HG03469 (cell line): ENCODE measurements around the gene GCN1.
"Not testable (repeated sequence)": the region's sequence is repeated elsewhere in the genome, so short reads cannot be mapped to it uniquely, and the experiment has no call there.

Experiments used
- ATAC-seq: cut with Tn5 transposase; IDR thresholded peaks from one replicate; pipeline ENCODE4 v1.9.1; 2021; ENCODE audit warnings: mild to moderate bottlenecking, moderate library complexity, moderate number of reproducible peaks; ENCODE audit not compliant: unreplicated experiment

GCN1 gene, protein sequence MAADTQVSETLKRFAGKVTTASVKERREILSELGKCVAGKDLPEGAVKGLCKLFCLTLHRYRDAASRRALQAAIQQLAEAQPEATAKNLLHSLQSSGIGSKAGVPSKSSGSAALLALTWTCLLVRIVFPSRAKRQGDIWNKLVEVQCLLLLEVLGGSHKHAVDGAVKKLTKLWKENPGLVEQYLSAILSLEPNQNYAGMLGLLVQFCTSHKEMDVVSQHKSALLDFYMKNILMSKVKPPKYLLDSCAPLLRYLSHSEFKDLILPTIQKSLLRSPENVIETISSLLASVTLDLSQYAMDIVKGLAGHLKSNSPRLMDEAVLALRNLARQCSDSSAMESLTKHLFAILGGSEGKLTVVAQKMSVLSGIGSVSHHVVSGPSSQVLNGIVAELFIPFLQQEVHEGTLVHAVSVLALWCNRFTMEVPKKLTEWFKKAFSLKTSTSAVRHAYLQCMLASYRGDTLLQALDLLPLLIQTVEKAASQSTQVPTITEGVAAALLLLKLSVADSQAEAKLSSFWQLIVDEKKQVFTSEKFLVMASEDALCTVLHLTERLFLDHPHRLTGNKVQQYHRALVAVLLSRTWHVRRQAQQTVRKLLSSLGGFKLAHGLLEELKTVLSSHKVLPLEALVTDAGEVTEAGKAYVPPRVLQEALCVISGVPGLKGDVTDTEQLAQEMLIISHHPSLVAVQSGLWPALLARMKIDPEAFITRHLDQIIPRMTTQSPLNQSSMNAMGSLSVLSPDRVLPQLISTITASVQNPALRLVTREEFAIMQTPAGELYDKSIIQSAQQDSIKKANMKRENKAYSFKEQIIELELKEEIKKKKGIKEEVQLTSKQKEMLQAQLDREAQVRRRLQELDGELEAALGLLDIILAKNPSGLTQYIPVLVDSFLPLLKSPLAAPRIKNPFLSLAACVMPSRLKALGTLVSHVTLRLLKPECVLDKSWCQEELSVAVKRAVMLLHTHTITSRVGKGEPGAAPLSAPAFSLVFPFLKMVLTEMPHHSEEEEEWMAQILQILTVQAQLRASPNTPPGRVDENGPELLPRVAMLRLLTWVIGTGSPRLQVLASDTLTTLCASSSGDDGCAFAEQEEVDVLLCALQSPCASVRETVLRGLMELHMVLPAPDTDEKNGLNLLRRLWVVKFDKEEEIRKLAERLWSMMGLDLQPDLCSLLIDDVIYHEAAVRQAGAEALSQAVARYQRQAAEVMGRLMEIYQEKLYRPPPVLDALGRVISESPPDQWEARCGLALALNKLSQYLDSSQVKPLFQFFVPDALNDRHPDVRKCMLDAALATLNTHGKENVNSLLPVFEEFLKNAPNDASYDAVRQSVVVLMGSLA (N-terminal part only)

GRCh38 chr12:120194534-120195395, at the start of gene GCN1:
Gene GCN1 (minus strand): TSS chr12:120194715. CDS start chr12:120194697, 18 bp downstream.
- peak; percentile 42 for ATAC-seq

DNA sequence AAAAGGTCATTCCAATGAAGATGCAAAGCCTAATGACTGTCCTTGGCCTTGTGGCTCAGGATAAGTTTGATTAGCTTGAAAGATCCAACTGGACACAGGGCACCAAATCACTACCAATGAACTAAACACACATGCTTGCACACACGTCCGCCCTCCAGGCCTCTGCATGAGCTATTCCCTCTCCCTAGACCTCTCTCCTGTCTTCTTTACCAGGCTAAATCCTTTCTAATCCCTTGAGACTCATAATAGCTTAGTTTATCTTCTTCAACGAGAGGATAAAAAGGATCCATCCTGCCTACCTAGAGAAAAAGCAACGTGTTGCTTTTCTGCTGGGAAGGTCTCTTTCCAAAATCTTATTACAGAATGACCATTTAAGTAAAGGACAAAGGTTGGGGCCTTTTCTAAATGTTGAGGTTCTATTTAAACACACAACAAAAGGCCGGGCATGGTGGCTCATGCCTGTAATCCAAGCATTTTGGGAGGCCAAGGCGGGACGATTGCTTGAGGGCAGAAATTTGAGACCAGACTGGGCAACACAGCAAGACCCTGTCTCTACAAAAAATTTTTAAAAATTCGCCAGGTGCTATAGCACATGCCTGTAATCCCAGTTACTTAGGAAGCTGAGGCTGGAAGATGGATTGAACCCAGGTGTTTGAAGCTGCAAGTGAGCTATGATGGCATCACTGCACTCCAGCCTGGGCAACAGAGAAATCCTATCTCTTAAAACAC, 48.6 kb upstream of the GCN1 start:
- no peak for ATAC-seq

GRCh38 chr12:120242275-120242799, 47.8 kb upstream of the GCN1 start:
- no peak for ATAC-seq

GRCh38 chr12:120241561-120242274, 47.2 kb upstream of the GCN1 start:
- no peak for ATAC-seq

GRCh38 chr12:120240495-120240833, 45.9 kb upstream of the GCN1 start:
- ATAC-seq, result no peak

GRCh38 chr12:120239776-120240494, 45.4 kb upstream of the GCN1 start:
- no peak for ATAC-seq

DNA sequence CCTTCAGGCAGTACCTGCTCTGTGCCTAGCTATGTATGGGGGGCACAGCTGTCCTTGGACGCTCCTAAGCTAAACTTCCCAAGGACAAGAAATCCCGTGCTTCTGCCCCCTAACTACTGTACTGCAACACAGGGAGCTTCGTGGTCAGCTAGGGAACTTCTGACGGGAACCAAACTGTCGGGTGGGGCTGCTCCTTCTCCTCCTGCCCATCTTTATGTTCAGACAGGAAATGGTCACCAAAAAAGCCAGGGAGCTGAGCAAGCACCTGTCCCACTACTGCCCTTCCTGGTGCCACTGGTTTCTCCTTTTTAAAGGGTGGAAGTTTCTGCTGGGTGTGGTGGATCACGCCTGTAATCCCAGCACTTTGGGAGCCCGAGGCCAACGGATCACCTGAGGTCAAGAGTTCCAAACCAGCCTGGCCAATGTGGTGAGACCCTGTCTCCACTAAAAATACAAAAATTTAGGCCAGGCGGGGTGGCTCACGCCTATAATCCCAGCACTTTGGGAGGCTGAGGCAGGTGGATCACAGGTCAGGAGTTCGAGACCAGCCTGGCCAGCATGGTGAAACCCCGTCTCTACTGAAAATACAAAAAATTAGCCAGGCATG, 44.4 kb upstream of the GCN1 start:
- ATAC-seq, result no peak

- ATAC-seq, result no peak
Observed at GRCh38 chr12:120238217-120238616, 43.7 kb upstream of the GCN1 start.

DNA sequence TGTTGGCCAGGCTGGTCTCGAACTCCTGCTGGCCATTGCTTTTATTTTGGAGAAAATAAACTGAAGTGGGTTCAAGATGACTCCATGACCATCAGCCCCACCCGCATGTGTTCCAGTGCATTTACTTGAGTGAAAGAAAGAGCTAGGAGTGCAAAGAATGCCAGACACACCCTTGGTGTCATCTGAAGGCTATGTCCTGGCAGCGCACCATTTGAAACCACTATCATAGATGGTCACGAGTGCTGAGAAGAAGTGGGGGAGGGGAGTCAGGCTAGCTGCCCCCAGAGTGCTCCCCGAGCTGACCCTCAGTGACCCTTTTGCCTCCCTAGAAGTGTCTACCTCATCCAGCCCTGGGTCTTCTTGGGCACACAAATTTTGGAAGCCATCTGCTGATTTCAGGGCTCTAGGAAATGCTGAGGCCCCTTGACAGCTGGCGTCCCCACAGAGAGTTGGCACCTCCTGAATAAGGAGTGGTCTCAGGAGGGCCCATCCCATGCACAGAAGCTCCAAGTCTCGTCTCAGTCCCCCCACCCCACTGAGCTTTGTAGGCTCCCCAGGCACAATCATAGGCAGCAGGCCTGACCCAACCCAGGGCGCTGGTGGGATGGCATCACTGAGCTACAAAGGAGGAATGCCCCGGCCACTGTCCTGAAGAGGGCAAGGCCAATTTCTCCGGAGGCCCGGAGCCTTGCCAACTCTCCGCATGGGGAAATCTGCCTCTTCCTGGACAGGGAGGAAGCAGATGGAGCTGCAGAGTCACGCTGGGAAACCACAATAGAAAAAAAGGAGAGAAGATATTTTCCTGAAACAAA, 43.1 kb upstream of the GCN1 start:
- no peak for ATAC-seq

- ATAC-seq, result not testable (repeated sequence)
Observed at GRCh38 chr12:120236809-120237208, 42.3 kb upstream of the GCN1 start.

GRCh38 chr12:120235369-120236323, 41.1 kb upstream of the GCN1 start:
- no peak for ATAC-seq

DNA sequence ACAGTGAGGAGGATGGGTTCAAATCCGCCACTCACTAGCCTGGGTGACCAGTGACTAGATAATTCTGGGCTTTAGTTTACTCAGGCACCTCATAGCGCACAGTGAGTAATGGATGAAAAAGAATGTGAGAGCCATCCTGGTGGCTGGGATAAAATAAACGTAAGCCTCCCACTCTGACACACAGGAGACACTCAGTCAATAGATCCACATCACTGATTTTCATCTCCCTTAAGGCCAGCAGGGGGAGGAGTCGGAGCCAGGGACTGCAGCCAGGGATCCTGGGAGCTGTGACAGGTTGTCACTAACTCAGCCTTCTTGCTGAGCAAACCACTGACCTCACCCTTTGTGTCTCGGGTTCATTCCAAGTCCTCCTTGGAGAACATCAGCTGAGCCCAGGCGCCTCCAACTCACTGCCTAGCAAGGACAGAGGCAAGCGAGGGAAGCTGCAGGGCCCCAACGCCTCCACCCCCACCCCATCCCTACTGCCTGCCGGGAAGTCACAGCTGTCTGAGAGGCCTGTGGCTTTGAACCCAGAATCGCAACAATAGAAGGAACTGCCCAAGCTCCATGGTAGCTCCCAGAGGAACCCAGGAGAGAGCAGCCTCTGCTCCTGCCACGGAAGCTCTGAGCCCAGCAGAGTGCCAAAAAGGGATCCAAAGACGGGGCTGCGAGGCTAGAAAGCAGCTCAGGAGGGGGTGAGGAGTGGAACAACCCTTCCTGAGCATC, 40.3 kb upstream of the GCN1 start:
- ATAC-seq, result no peak

- ATAC-seq, result no peak
Observed at GRCh38 chr12:120231316-120232011, 36.9 kb upstream of the GCN1 start.

DNA sequence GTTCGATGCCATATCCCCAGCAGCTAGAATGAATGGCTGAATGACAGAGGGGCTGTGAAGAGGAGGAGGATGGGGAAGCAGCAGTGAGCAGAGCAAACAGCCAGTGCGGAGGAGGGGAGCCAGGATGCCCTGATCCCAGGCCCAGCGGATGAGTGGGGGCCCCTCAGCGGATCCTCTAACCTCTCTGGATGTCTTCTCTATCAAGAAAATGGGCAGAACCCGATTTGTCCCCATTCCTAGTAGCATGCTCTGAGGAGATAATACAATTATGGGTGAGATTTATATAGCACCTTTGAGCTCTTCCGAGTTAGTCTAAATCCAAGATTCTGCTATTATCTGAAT, 36.4 kb upstream of the GCN1 start:
- no peak for ATAC-seq
